ENCODE results near the gene PTPRD. TPM values are rescaled to one million over a fixed set of nuclear protein-coding genes. Genes with fewer than 3 reads are reported as not detected.

PTPRD gene
- total and polyA plus RNA-seq, 2 of the 4 experiments (the other 2 are of a cell fraction): 0.07 to 0.18 TPM

GRCh38 chr9:10274175-10274574 lies 338.6 kb downstream of the PTPRD start:
- Histone ChIP-seq H3K4me1 (ENCODE audit: control insufficient read depth, insufficient read depth, low read length) (no peaks in the 10 kb centered on the region), H3K14ac (replicated peaks; ENCODE audit: low read depth, low read length) (no peak overlapping the region), H3K18ac (ENCODE audit: low read depth, low read length) (no peak overlapping the region), H2BK120ac (ENCODE audit: low read depth, low read length) (no peak overlapping the region), H3K79me1 (ENCODE audit: low read depth in 1 of 2, low read length in 2 of 2) (no peaks in the 10 kb centered on the region), H3K9me1 (ENCODE audit: insufficient read depth, low read length) (no peaks in the 10 kb centered on the region), H4K8ac (ENCODE audit: low read depth in 2 of 2, low read length in 2 of 2) (no peak overlapping the region), H3K9me3 (ENCODE audit: control insufficient read depth, insufficient read depth, low read length) (no peaks in the 10 kb centered on the region; the same call in 1 of the 2 replicates), H3K4me3 (ENCODE audit: insufficient read depth, low read depth, low read length) (no peak overlapping the region), H2BK15ac (ENCODE audit: low read depth, low read length) (no peak overlapping the region), H3K23ac (ENCODE audit: low read depth, low read length) (no peak overlapping the region), H3K9ac (ENCODE audit: low read depth, low read length) (no peak overlapping the region), H2AFZ (replicated peaks; ENCODE audit: low read length, poor library complexity) (no peak overlapping the region), H4K5ac (ENCODE audit: low read depth, low read length) (no peak overlapping the region), H2AK9ac (replicated peaks; ENCODE audit: low read depth, low read length, poor library complexity) (no peak overlapping the region), H3K4me2 (ENCODE audit: low read depth, low read length) (no peak overlapping the region), H4K20me1 (ENCODE audit: insufficient read depth, low read length) (no peaks in the 10 kb centered on the region), H3K56ac (ENCODE audit: extremely low read depth, insufficient read depth, low read length) (no peak overlapping the region), H3K27ac (ENCODE audit: insufficient read depth, low read length) (no peak overlapping the region), H2AK5ac (ENCODE audit: low read depth, low read length) (no peak overlapping the region), H2BK5ac (ENCODE audit: low read depth, low read length, poor library complexity, severe bottlenecking) (no peak overlapping the region), H3K4ac (ENCODE audit: low read depth, low read length) (no peak overlapping the region), H2BK20ac (ENCODE audit: low read depth, low read length) (no peak overlapping the region), H3K36me3 (ENCODE audit: control insufficient read depth, insufficient read depth, low read length) (no peaks in the 10 kb centered on the region), H3K27me3 (ENCODE audit: control insufficient read depth, insufficient read depth, low read length) (no peaks in the 10 kb centered on the region), H4K91ac (ENCODE audit: insufficient read depth, low read depth, low read length) (no peak overlapping the region)
- POLR2A ChIA-PET (ENCODE audit: unreplicated experiment): no interaction called here
- BruUV-seq (replicated peaks): no TSS peak
- WGBS, 2 experiments (ENCODE audit: extremely low coverage in 2 of 2, insufficient read length in 1 of 2): no CpG with 5 or more reads among the region's 4 CpGs
- TF ChIP-seq MAZ (IDR thresholded peaks at IDR 0.05; ENCODE audit: borderline replicate concordance, low read depth, low read length) (no peak), USF2 (IDR thresholded peaks at IDR 0.05; ENCODE audit: low read depth, low read length) (no peak), MXI1 (IDR thresholded peaks at IDR 0.05; ENCODE audit: borderline replicate concordance, low read depth, low read length) (no peak), POLR2A (IDR thresholded peaks at IDR 0.05; ENCODE audit: low read depth, low read length) (no peak), CHD1 (IDR thresholded peaks at IDR 0.05; ENCODE audit: low read depth, low read length) (no peak), SMC3 (IDR thresholded peaks at IDR 0.05; ENCODE audit: low read depth, low read length) (no peak), MAFK (IDR thresholded peaks at IDR 0.05; ENCODE audit: low read depth, low read length) (no peak), BHLHE40 (IDR thresholded peaks at IDR 0.05; ENCODE audit: low read depth, low read length) (no peak), RCOR1 (IDR thresholded peaks at IDR 0.05; ENCODE audit: insufficient replicate concordance, low read length) (no peak), NFE2L2 (IDR thresholded peaks at IDR 0.05; ENCODE audit: low read depth, low read length) (no peak), ELK1 (IDR thresholded peaks at IDR 0.05; ENCODE audit: borderline replicate concordance, low read depth, low read length) (no peak), CTCF (conservative IDR thresholded peaks at IDR 0.05; ENCODE audit: low read depth, low read length) (no peak)
- DNase-seq (no peak), ATAC-seq (ENCODE audit: low read depth) (no peak)
- in situ Hi-C loops (cut with MboI; ENCODE audit: low sequenced_read_pairs): no loop called here
- dilution Hi-C loops (cut with HindIII; ENCODE audit: low sequenced_read_pairs, unreplicated experiment): no loop called here
- intact Hi-C loops (cut with micrococcal nuclease): no loop called here
- CTCF ChIA-PET: interaction anchor here (0.6 to 0.8 kb wide), 2 partner anchors 13 to 41 kb away, joined by 3 read pairs; no protein-coding TSS in a partner anchor
